Motor neuron (in vitro differentiated cells): Measurements from ENCODE around the gene PIM1. TPM values are rescaled to one million over a fixed set of nuclear protein-coding genes. Genes with fewer than 3 reads are reported as not detected.

Experiments
- ATAC-seq, 8 experiments: fragments of 200-7000 bp; cut with Tn5 transposase; replicated peaks in 6 of 8; 2 replicates each; pipeline ENCODE4 v1.8.0; 2021; ENCODE audit warnings: mild to moderate bottlenecking in 8 of 8, moderate library complexity in 8 of 8
- H3K27ac ChIP-seq, 2 donors: fragments of 250-450 bp; sonication (Bioruptor Pico); 2 replicates each; pipeline ENCODE4 v1.9.0; 2021; ENCODE audit warnings: antibody characterized with exemption in 2 of 2, mild to moderate bottlenecking in 2 of 2, moderate library complexity in 1 of 2
- H3K4me1 ChIP-seq, 2 donors: fragments of 250-450 bp; sonication (Bioruptor Pico); replicated peaks in 1 of 2; 2 replicates each; pipeline ENCODE4 v1.6.1; 2021; ENCODE audit warnings: antibody characterized with exemption in 2 of 2, mild to moderate bottlenecking in 2 of 2, moderate library complexity in 1 of 2
- H3K4me3 ChIP-seq, 5 donors: fragments of 250-450 bp; sonication (Bioruptor Pico); 2 replicates each; pipeline ENCODE4 v1.9.0; 2021; ENCODE audit warnings: antibody characterized with exemption in 5 of 5, mild to moderate bottlenecking in 5 of 5, moderate library complexity in 4 of 5
- WGBS, 10 experiments: fragments of 450-650 bp; shearing (Covaris generic); methylation state at CpG; one replicate each; pipeline ENCODE4 v1.0.0; 2022; 5-methylcytosine and 5-hydroxymethylcytosine counted together
- in situ Hi-C, 9 experiments: fragments of 400-800 bp; cut with MboI; loops; one replicate each; pipeline ENCODE4 v1.15.0; 2021; ENCODE audit warnings: low sequenced_read_pairs in 9 of 9, low pct_unique_long_range_greater_than_20kb in 2 of 9; ENCODE audit not compliant: unreplicated experiment in 9 of 9
- total RNA-seq, 8 experiments: library from RNA; unstranded; fragments of 300-600 nt; gene quantifications; 2 replicates each; pipeline versions ENCODE4 v1.2.3 to v1.2.4, GENCODE V29; 2022

PIM1 gene
- total RNA-seq, 8 experiments from 2014 or later = 3.1 to 26.3 (median 17.9) TPM

DNA sequence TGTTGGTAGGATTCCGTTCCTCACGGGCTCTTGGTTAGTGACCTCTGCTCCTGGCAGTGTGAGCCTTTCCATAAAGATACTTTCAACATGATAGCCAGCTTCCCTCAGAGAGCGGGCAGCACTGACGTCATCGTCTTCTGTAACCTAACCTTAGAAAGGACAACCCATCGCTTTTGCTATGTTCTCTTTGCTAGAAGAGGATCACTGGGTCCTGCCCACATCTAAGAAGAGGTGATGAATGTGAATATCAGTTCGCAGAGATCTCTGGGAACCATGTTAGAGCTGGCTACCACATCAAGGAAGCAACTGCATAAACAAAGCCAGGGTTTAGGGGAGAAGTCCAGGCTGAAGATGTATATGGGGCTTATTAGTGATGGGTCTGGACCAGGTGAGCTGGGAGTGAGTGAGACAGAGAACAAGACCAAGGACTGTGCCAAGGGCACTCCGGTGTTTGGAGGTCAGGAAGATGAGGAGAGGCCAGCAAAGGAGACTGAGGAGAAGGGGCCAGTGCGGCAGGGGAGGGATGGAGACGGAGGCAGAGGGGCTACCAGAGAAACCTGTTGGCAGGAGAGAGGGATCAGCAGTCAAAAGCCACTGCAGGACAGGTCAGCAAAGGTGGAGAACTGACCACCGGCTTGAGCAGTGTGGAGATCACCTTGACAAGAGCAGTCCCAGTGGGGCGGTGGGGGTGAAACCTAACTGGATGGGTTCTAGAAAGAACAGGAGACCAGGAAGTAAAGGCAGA lies 39.7 kb downstream of the PIM1 start:
- WGBS, 10 experiments = 30 to 95% (median 84%) methylated on average over 1 to 11 of the region's 12 CpGs
- H3K4me1 ChIP-seq = peaks cover 2 to 3% of the 10 kb centered on the region in 2 donors
- ATAC-seq = no peak
- in situ Hi-C loops = loop anchor here in 4 of 9 experiments (10.0 to 25.0 kb wide), 3 partner anchors 172 to 322 kb away; partner anchors contain the start of gene C6orf89 (in 3 of the 4)
- no peak overlapping the region for H3K4me3 ChIP-seq
- no peak overlapping the region for H3K27ac ChIP-seq

GRCh38 chr6:37210313-37210968 lies 40.5 kb downstream of the PIM1 start:
- Histone ChIP-seq H3K4me3 (no peak overlapping the region), H3K27ac (no peak overlapping the region), H3K4me1 (peaks cover 2 to 3% of the 10 kb centered on the region in 2 donors)
- 0 to 67% (median 20%) methylated on average over 1 to 4 of the region's 7 CpGs; no CpG with 5 or more reads in 2 of the 10 experiments for WGBS, 10 experiments
- peak; percentile 86 to 96 (median 94) for ATAC-seq
- in situ Hi-C loops = loop anchor here in 4 of 9 experiments (25.0 kb wide), 2 partner anchors 173 to 323 kb away; partner anchors contain the start of gene C6orf89 (in 3 of the 4)

- Histone ChIP-seq H3K4me1 (peaks cover 2 to 3% of the 10 kb centered on the region in 2 donors), H3K27ac (no peak overlapping the region), H3K4me3 (no peak overlapping the region)
- in situ Hi-C loops = loop anchor here in 4 of 9 experiments (25.0 kb wide), 2 partner anchors 175 to 325 kb away; partner anchors contain the start of gene C6orf89 (in 3 of the 4)
- no peak for ATAC-seq
- 33 to 92% (median 71%) methylated on average over 1 to 8 of the region's 9 CpGs; no CpG with 5 or more reads in 2 of the 10 experiments for WGBS, 10 experiments
Measured at GRCh38 chr6:37212268-37212667, 42.3 kb downstream of the PIM1 start.

- 73 to 100% (median 90%) methylated on average over 1 to 6 of the region's 6 CpGs; no CpG with 5 or more reads in 4 of the 10 experiments for WGBS, 10 experiments
- in situ Hi-C loops = loop anchor here in 4 of 9 experiments (25.0 kb wide), 2 partner anchors 181 to 331 kb away; partner anchors contain the start of gene C6orf89 (in 3 of the 4)
- no peak for ATAC-seq
- Histone ChIP-seq H3K4me3 (no peak overlapping the region), H3K27ac (no peak overlapping the region), H3K4me1 (peaks cover 7 to 8% of the 10 kb centered on the region in 2 donors)
Measured at GRCh38 chr6:37218061-37218460, 48.1 kb downstream of the PIM1 start.

DNA sequence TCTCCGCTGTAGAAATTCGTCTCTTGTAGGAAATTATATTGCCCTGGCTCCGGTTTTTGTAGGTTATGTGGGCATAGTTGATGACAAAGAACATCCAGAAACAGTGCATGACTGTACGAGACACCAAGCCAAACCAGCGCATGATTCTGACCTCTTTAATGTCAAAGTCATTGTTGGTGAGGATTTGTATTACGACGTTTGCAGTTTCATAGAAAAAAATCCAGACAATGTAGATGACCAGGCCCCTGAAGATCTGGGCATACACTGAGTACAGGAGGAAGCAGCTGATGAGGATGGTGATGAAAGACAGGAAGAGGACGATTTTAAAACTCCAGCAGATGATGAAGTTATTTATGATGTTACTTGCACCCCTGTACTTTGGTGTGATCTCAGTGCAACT lies 48.6 kb downstream of the PIM1 start:
- Histone ChIP-seq H3K4me1 (peaks cover 8% of the 10 kb centered on the region in 2 donors), H3K4me3 (no peak overlapping the region), H3K27ac (no peak overlapping the region)
- ATAC-seq = no peak
- WGBS, 10 experiments = 24 to 100% (median 85%) methylated on average over 1 to 8 of the region's 8 CpGs; no CpG with 5 or more reads in 1 of the 10 experiments
- in situ Hi-C loops = loop anchor here in 4 of 9 experiments (25.0 kb wide), 2 partner anchors 181 to 331 kb away; partner anchors contain the start of gene C6orf89 (in 3 of the 4)

- WGBS, 10 experiments = 33 to 100% (median 72%) methylated on average over 1 to 6 of the region's 6 CpGs; no CpG with 5 or more reads in 2 of the 10 experiments
- Histone ChIP-seq H3K4me3 (peak overlapping the region; percentile 19 to 44 (median 38)), H3K4me1 (peaks cover 8% of the 10 kb centered on the region in 2 donors), H3K27ac (peak overlapping the region; percentile 27 to 50)
- no peak for ATAC-seq
- in situ Hi-C loops = loop anchor here in 4 of 9 experiments (25.0 kb wide), 2 partner anchors 184 to 334 kb away; partner anchors contain the start of gene C6orf89 (in 3 of the 4)
Measured at GRCh38 chr6:37221585-37222124, 51.7 kb downstream of the PIM1 start.

DNA sequence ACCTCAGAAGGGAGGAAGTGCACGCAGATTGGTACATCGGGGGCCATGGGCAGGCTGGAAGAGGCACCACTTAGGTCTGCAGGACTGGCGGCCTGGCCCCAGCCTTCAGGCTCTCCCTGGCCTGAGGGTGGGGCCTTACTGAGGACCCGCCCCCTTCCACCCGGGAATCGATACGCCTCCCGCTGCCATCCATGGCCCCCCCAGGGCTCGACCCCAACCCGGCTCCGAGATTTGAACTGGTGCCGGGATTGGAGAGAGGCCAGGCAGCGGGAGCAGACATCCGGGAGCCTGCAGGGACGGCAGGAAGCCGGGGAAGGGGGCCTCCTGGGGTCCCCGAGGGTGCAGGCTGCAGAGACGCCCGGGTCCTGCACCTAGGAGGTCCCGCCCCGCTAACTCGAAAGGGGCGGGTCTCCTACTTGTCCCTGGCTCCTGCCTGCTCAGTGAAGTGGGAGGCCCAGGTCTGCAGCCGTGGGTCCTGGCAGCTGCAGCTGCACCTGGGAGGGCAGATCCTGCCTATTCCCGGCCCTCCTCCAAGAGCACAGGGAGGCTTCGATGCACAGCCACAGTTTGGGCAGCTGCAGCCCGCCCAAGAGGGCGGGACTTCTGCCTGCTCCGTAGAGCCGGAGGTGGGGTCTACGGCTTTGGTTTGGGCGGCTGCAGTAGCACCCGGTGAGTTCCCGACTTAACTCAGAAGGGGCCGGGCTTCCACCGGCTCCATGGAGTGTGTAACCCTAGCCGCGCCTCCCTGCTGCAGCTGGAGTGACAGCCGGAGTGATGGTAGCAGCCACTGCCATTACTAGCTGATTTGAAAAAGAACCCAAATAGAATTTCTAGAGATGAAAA lies 52.4 kb downstream of the PIM1 start:
- peak overlapping the region; percentile 27 to 50 for H3K27ac ChIP-seq
- in situ Hi-C loops = loop anchor here in 4 of 9 experiments (25.0 kb wide), 2 partner anchors 185 to 335 kb away; partner anchors contain the start of gene C6orf89 (in 3 of the 4)
- peaks cover 8% of the 10 kb centered on the region in 2 donors for H3K4me1 ChIP-seq
- peak; percentile 90 to 96 (median 92) for ATAC-seq
- 0 to 7% (median 0%) methylated on average over 1 to 11 of the region's 39 CpGs; no CpG with 5 or more reads in 4 of the 10 experiments for WGBS, 10 experiments
- peak overlapping the region; percentile 19 to 44 (median 38) for H3K4me3 ChIP-seq

DNA sequence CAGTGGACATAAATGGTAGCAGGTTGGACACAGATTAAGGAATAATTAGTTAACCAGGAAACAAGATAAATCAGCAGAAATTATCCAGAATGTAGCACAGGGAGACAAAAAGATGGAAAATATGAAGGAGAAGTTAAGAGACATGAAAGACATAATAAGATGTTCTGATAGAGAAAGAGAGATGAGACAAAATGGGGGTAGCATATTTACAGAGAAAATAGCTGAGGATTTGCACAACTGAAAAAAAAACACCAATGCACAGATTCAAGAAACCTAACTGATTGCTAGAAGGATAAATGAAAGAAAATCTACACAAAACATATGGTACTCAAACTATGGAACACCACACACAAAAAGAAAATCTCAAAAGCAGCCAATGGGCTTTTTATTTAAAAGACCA lies 53.0 kb downstream of the PIM1 start:
- Histone ChIP-seq H3K4me1 (peaks cover 8% of the 10 kb centered on the region in 2 donors), H3K27ac (peak overlapping the region in 1 of 2 donors; percentile 50), H3K4me3 (peak overlapping the region; percentile 19 to 44 (median 38))
- in situ Hi-C loops = loop anchor here in 4 of 9 experiments (25.0 kb wide), 2 partner anchors 186 to 336 kb away; partner anchors contain the start of gene C6orf89 (in 3 of the 4)
- ATAC-seq = no peak

Other genes starting within 250 kb of the PIM1 start
- 1 to 10 TPM in 2 of 8 experiments, under 1 TPM in 4, not detected in 2; 0.09 to 3.4 (median 0.30) TPM for gene PI16, start 215.4 kb upstream of the PIM1 start, total RNA-seq
- 100 to 1,000 TPM in 6 of 8 experiments, 10 to 100 TPM in 2; 84.8 to 271 (median 119) TPM for gene MTCH1, start 184.0 kb upstream of the PIM1 start, total RNA-seq
- 1 to 10 TPM in 2 of 8 experiments, under 1 TPM in 4, not detected in 2; 0.14 to 1.8 (median 0.53) TPM for gene FGD2, start 164.5 kb upstream of the PIM1 start, total RNA-seq
- gene TBC1D22B, start 87.6 kb downstream of the PIM1 start, total RNA-seq = 10 to 100 TPM in 2 of 8 experiments, 1 to 10 TPM in 6; 6.4 to 17.1 (median 9.2) TPM
- gene TMEM217, start 88.0 kb downstream of the PIM1 start, total RNA-seq = 1 to 10 TPM in 6 of 8 experiments, under 1 TPM in 2; 0.73 to 9.4 (median 2.1) TPM
- gene RNF8, start 183.8 kb downstream of the PIM1 start, total RNA-seq = 10 to 100 TPM; 19.0 to 53.9 (median 22.9) TPM